ENCODE measurements around the gene KCNB1.

- TF ChIP-seq CTCF (IDR thresholded peaks at IDR 0.05; ENCODE audit: poor library complexity, severe bottlenecking): no peak
- no peak for TF ChIP-seq SMC3 (conservative IDR thresholded peaks at IDR 0.05; ENCODE audit: poor library complexity)
- TF ChIP-seq EZH2 (IDR thresholded peaks at IDR 0.05; ENCODE audit: borderline replicate concordance, insufficient read depth, low read length, poor library complexity, severe bottlenecking): no peak
Measured at GRCh38 chr20:49513009-49513408, 30.5 kb upstream of the KCNB1 start.
